Prostate gland (tissue), 2 donors: ENCODE results near the gene PLCD3. TPM values are rescaled to one million over a fixed set of nuclear protein-coding genes. Genes with fewer than 3 reads are reported as not detected.

Source experiments
- DNase-seq: peaks from one replicate; pipeline ENCODE4 v3.0.0-alpha.2; 2019; ENCODE audit warnings: low spot score
- H3K27ac ChIP-seq, 2 donors: fragments of 200-600 bp; sonication (generic); 2 replicates each; pipeline ENCODE4 v1.5.1; 2017 to 2019
- H3K27me3 ChIP-seq: fragments of 200-600 bp; sonication (generic); replicated peaks from 2 replicates; pipeline ENCODE4 v1.5.1; 2019; ENCODE audit not compliant: insufficient read depth
- H3K36me3 ChIP-seq, 2 donors: fragments of 200-600 bp; sonication (generic); 1 replicate in 1 of 2; 2 replicates in 1 of 2; pipeline versions ENCODE4 v1.5.1 to v1.8.1; 2017 to 2019
- H3K4me1 ChIP-seq: fragments of 200-600 bp; sonication (generic); replicated peaks from 2 replicates; pipeline ENCODE4 v1.5.1; 2019
- H3K4me3 ChIP-seq, 2 donors: fragments of 200-600 bp; sonication (generic); 2 replicates each; pipeline ENCODE4 v1.5.1; 2017 to 2019
- H3K9me3 ChIP-seq: fragments of 200-600 bp; sonication (generic); 2 replicates; pipeline ENCODE4 v1.5.1; 2017
- POLR2A ChIP-seq: fragments of 450-650 bp; IDR thresholded peaks from one replicate; pipeline ENCODE4 v1.6.1; 2016; ENCODE audit warnings: antibody characterized with exemption, mild to moderate bottlenecking
- POLR2AphosphoS5 ChIP-seq: sonication (generic); formaldehyde crosslinking; IDR thresholded peaks from one replicate; pipeline ENCODE4 v1.6.1; 2017; ENCODE audit warnings: antibody characterized with exemption
- WGBS: methylation state at CpG from one replicate; pipeline ENCODE4 v1.1.5; 2018; 5-methylcytosine and 5-hydroxymethylcytosine counted together
- intact Hi-C: fragments of 100-400 bp; cut with DNase I; formaldehyde crosslinking; loops from one replicate; pipeline ENCODE4 v1.14.2; 2022
- total RNA-seq, 2 donors: library from RNA; depleted of rRNA; stranded (reverse); fragments of >200 nt; gene quantifications; one replicate each; pipeline ENCODE4 v1.1.0, GENCODE V29; 2016
- TF ChIP-seq, protein P1 (sequence below), 4 experiments: fragments of 200-600 bp in 2 of 4; fragments of 450-650 bp in 2 of 4; sonication (generic) in 2 of 4; IDR thresholded peaks; 1 replicate in 3 of 4; 2 replicates in 1 of 4; pipeline ENCODE4 v1.5.1; 2016 to 2019; ENCODE audit warnings: antibody characterized with exemption in 4 of 4, mild to moderate bottlenecking in 2 of 4, moderate library complexity in 2 of 4

PLCD3 gene
- total RNA-seq, 2 donors from 2014 or later: 34.7 to 154 TPM

DNA sequence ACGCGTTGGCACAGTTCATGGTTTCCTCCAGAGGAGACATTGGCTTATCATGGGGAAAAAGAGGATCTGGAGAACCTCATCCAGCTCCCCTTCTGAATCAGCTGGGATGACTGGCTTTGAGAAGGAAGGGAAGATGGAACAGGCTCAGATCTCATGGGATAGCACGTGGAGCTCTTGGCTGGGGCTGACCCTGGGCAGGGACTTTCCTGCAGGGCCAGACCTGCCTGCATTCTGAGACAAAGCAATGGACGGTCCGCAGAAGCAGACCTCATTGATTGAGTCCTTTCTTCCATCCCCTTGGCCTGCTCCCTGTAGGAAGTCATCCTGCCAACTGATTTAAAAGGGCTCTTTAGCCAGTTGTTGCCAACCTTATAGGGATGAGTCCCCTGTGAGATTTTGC lies 26.2 kb downstream of the PLCD3 start:
- no peak for DNase-seq
- Histone ChIP-seq H3K4me3 (no peak overlapping the region), H3K4me1 (no peaks in the 10 kb centered on the region), H3K9me3 (no peaks in the 10 kb centered on the region), H3K27ac (no peak overlapping the region), H3K36me3 (peaks cover 14 to 29% of the 10 kb centered on the region in 2 donors), H3K27me3 (no peaks in the 10 kb centered on the region)
- no peak for TF ChIP-seq POLR2AphosphoS5
- no peak for TF ChIP-seq POLR2A
- TF ChIP-seq, protein P1, sequence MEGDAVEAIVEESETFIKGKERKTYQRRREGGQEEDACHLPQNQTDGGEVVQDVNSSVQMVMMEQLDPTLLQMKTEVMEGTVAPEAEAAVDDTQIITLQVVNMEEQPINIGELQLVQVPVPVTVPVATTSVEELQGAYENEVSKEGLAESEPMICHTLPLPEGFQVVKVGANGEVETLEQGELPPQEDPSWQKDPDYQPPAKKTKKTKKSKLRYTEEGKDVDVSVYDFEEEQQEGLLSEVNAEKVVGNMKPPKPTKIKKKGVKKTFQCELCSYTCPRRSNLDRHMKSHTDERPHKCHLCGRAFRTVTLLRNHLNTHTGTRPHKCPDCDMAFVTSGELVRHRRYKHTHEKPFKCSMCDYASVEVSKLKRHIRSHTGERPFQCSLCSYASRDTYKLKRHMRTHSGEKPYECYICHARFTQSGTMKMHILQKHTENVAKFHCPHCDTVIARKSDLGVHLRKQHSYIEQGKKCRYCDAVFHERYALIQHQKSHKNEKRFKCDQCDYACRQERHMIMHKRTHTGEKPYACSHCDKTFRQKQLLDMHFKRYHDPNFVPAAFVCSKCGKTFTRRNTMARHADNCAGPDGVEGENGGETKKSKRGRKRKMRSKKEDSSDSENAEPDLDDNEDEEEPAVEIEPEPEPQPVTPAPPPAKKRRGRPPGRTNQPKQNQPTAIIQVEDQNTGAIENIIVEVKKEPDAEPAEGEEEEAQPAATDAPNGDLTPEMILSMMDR (IDR thresholded peaks at IDR 0.05): no peak
- intact Hi-C loops: loop anchor here (5.0 kb wide), 1 partner anchor 44 kb away; the partner anchor contains the start of gene NMT1
- WGBS: 87% methylated on average over 5 of the region's 5 CpGs

DNA sequence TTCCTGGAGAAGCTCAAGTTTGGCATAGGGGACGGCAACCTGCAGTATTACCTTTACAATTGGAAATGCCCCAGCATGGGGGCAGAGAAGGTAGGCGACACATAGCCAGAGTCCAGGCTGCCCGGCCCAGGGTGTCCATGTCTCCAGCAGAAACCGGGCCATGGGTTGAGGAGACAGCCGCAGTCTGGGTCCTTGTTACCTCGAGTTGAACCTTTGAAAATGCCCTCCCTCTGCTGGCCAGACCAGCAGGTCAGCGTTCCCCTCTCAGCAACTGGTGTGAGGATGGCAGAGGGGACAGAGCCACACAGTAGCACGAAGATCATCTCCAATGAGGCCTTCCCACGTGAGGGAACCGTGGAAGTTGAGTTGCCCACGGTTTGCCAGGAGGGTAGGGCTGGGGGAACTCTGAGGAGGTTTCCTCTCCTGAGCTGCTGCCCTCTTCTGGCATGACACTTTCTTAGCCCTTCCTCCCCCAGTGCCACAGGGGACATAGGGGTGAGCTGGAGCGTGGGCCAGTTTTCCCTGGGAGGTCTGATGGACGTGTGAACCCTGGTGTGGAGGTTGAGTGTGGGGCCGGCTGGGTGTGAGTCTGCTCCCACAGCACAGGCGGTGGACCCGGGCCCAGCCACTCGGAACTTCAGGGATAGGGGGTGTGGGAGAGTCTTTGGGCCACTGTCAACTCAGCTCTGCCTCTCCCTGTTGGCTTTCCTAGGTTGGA lies 27.2 kb downstream of the PLCD3 start:
- WGBS: 76% methylated on average over 17 of the region's 17 CpGs
- Histone ChIP-seq H3K4me1 (no peaks in the 10 kb centered on the region), H3K36me3 (peaks cover 14 to 29% of the 10 kb centered on the region in 2 donors), H3K27ac (no peak overlapping the region), H3K4me3 (no peak overlapping the region), H3K27me3 (no peaks in the 10 kb centered on the region), H3K9me3 (no peaks in the 10 kb centered on the region)
- DNase-seq: no peak
- intact Hi-C loops: loop anchor here (5.0 kb wide), 1 partner anchor 43 kb away; the partner anchor contains the start of gene NMT1
- TF ChIP-seq, protein P1 (IDR thresholded peaks at IDR 0.05): no peak
- no peak for TF ChIP-seq POLR2AphosphoS5
- no peak for TF ChIP-seq POLR2A

DNA sequence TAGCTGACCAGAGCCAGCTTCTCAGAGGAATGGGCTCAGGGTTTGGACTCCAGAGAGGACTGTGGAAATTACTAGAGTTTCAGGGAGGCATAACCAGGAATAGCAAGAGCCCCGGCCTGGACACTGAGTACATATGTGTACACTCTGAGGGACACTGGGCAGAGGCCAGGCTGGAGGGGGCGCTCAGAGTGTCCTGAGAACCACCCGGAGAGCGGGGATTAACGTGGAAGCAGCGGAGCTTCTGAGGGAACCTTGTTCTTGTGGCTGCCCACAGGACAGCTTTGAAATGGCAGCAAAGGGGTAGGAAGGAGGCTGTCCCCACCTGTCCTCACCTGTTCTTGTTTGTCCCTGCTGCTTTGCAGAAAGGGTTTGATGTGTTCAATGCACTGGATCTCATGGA lies 27.8 kb downstream of the PLCD3 start:
- Histone ChIP-seq H3K4me1 (no peaks in the 10 kb centered on the region), H3K4me3 (no peak overlapping the region), H3K9me3 (no peaks in the 10 kb centered on the region), H3K27ac (no peak overlapping the region), H3K36me3 (peaks cover 14 to 29% of the 10 kb centered on the region in 2 donors), H3K27me3 (no peaks in the 10 kb centered on the region)
- intact Hi-C loops: no loop called here
- 92% methylated on average over 6 of the region's 6 CpGs for WGBS
- TF ChIP-seq, protein P1 (IDR thresholded peaks at IDR 0.05): no peak
- TF ChIP-seq POLR2A (no peak), POLR2AphosphoS5 (no peak)
- DNase-seq: no peak

DNA sequence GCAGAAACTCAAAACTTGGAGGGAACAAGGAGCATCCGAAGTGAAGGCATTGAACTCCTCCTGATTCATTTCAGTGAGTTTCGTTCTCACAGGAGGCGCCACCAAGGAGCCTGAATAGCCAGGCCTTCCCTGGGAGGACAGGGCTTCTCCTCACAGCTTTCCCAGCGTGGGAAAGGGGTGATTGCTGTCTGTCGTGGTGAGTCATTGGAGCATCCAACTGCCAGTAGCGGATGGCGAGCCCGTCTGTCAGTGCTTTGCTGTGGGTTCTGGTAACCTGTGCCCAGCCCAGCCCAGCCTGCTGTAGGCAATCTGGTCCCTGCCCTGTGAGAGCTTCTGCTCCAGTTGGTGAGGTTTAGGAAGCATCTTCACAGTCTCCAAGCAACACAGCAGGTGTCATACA lies 28.3 kb downstream of the PLCD3 start:
- WGBS: 93% methylated on average over 4 of the region's 8 CpGs
- intact Hi-C loops: no loop called here
- H3K4me3 ChIP-seq: no peak overlapping the region
- TF ChIP-seq POLR2A (no peak), POLR2AphosphoS5 (no peak)
- TF ChIP-seq, protein P1 (IDR thresholded peaks at IDR 0.05): no peak
- no peak overlapping the region for H3K27ac ChIP-seq
- H3K4me1 ChIP-seq: no peaks in the 10 kb centered on the region
- H3K27me3 ChIP-seq: no peaks in the 10 kb centered on the region
- peaks cover 14 to 29% of the 10 kb centered on the region in 2 donors for H3K36me3 ChIP-seq
- H3K9me3 ChIP-seq: no peaks in the 10 kb centered on the region
- DNase-seq: no peak

DNA sequence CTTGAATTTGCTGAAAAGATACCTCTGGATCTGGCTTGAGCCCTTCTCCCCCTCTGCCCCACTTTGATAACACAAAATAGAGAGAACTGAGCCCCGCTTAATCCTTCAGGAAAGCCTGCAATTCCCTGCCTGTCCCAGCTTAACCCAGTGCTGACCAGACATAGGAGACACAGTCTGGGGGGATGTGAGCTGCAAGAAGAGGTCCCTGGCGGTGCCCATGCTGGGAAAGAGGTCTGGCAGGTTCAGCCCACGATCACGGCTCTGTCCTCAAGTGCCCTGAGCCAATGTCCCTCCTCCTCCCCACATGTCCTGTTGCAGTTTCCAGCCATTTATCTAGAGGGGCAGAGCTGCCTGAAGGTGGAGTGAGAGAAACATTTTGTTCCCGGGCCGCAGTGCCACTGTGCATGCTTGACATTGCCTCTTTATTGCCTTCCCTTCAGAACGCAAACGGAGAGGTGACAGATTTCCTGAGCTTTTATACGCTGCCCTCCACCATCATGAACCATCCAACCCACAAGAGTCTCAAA lies 29.0 kb downstream of the PLCD3 start:
- H3K27ac ChIP-seq: no peak overlapping the region
- DNase-seq: no peak
- peaks cover 14 to 29% of the 10 kb centered on the region in 2 donors for H3K36me3 ChIP-seq
- H3K4me1 ChIP-seq: peaks cover 4% of the 10 kb centered on the region
- WGBS: 59% methylated on average over 9 of the region's 9 CpGs
- intact Hi-C loops: no loop called here
- TF ChIP-seq POLR2A: no peak
- TF ChIP-seq, protein P1 (IDR thresholded peaks at IDR 0.05): no peak
- TF ChIP-seq POLR2AphosphoS5: no peak
- H3K27me3 ChIP-seq: no peaks in the 10 kb centered on the region
- no peaks in the 10 kb centered on the region for H3K9me3 ChIP-seq
- no peak overlapping the region for H3K4me3 ChIP-seq
